IMR-90 (cell line): Measurements from ENCODE around the gene PHF11. TPM values are rescaled to one million over a fixed set of nuclear protein-coding genes. Genes with fewer than 3 reads are reported as not detected.

Experiments
- ATAC-seq: fragments of 200-7000 bp; cut with Tn5 transposase; 2 replicates; pipeline ENCODE4 v1.9.1; 2020; ENCODE audit warnings: low read depth, mild to moderate bottlenecking, moderate library complexity
- BruUV-seq: library from RNA; stranded (reverse); fragments of 400-500 nt; replicated peaks from 2 replicates; lab custom pipeline; 2021; lab: Mats Ljungman, UMichigan
- CTCF ChIA-PET: fragments of 300-600 bp; formaldehyde crosslinking; extraction: SDS; loops from one replicate; lab custom pipeline; 2021; ENCODE audit warnings: antibody characterized with exemption; lab: Yijun Ruan, JAX
- POLR2A ChIA-PET: fragments of 300-600 bp; sonication (Branson Sonifier 250); formaldehyde crosslinking; loops from one replicate; lab custom pipeline; 2022; ENCODE audit warnings: antibody characterized with exemption; ENCODE audit not compliant: unreplicated experiment; lab: Charles Lee
- DNase-seq: peaks from one replicate; pipeline ENCODE4 v3.0.0; 2013
- H2AFZ ChIP-seq: replicated peaks from 2 replicates; pipeline ENCODE3; 2013; ENCODE audit warnings: low read length, mild to moderate bottlenecking; ENCODE audit not compliant: poor library complexity
- H2AK5ac ChIP-seq: 2 replicates; pipeline ENCODE4 v1.6.1; 2013; ENCODE audit warnings: low read depth, low read length, inconsistent platforms
- H2AK9ac ChIP-seq: replicated peaks from 2 replicates; pipeline ENCODE3; 2013; ENCODE audit warnings: mild to moderate bottlenecking, low read depth, low read length, moderate library complexity; ENCODE audit not compliant: poor library complexity
- H2BK120ac ChIP-seq: 2 replicates; pipeline ENCODE4 v1.6.1; 2013; ENCODE audit warnings: low read depth, low read length, inconsistent platforms
- H2BK15ac ChIP-seq: 3 replicates; pipeline ENCODE4 v1.6.1; 2013; ENCODE audit warnings: low read depth, low read length, inconsistent platforms
- H2BK20ac ChIP-seq: 2 replicates; pipeline ENCODE4 v1.6.1; 2013; ENCODE audit warnings: low read depth, mild to moderate bottlenecking, inconsistent platforms, low read length, moderate library complexity
- H2BK5ac ChIP-seq: 2 replicates; pipeline ENCODE4 v1.6.1; 2013; ENCODE audit warnings: mild to moderate bottlenecking, low read depth, low read length, inconsistent platforms; ENCODE audit not compliant: poor library complexity, severe bottlenecking
- H3K14ac ChIP-seq: replicated peaks from 2 replicates; pipeline ENCODE4 v1.6.1; 2013; ENCODE audit warnings: low read depth, low read length, inconsistent platforms
- H3K18ac ChIP-seq: 2 replicates; pipeline ENCODE4 v1.6.1; 2013; ENCODE audit warnings: low read depth, low read length, control low read depth
- H3K23ac ChIP-seq: 2 replicates; pipeline ENCODE4 v1.6.1; 2013; ENCODE audit warnings: low read depth, low read length, inconsistent platforms
- H3K27ac ChIP-seq: 2 replicates; pipeline ENCODE4 v1.5.1; 2013; ENCODE audit warnings: mild to moderate bottlenecking, control low read depth, low read length; ENCODE audit not compliant: insufficient read depth
- H3K27me3 ChIP-seq: 2 replicates; pipeline ENCODE4 v1.6.1; 2013; ENCODE audit warnings: low read length; ENCODE audit not compliant: control insufficient read depth, insufficient read depth
- H3K36me3 ChIP-seq: 2 replicates; pipeline ENCODE4 v1.6.1; 2013; ENCODE audit warnings: low read length, mixed read lengths; ENCODE audit not compliant: control insufficient read depth, insufficient read depth
- H3K4ac ChIP-seq: 2 replicates; pipeline ENCODE4 v1.6.1; 2013; ENCODE audit warnings: low read depth, low read length, inconsistent platforms
- H3K4me1 ChIP-seq: 2 replicates; pipeline ENCODE4 v1.6.1; 2013; ENCODE audit warnings: low read length, mixed read lengths; ENCODE audit not compliant: control insufficient read depth, insufficient read depth
- H3K4me2 ChIP-seq: 2 replicates; pipeline ENCODE4 v1.6.1; 2013; ENCODE audit warnings: low read depth, mild to moderate bottlenecking, control low read depth, low read length, moderate library complexity
- H3K4me3 ChIP-seq: 2 replicates; pipeline ENCODE4 v1.5.1; 2013; ENCODE audit warnings: low read depth, mild to moderate bottlenecking, control low read depth, low read length, moderate library complexity; ENCODE audit not compliant: insufficient read depth
- H3K56ac ChIP-seq: 2 replicates; pipeline ENCODE4 v1.6.1; 2013; ENCODE audit warnings: low read length, inconsistent platforms; ENCODE audit not compliant: insufficient read depth; ENCODE audit errors: extremely low read depth
- H3K79me1 ChIP-seq, 2 experiments: 2 replicates each; pipeline ENCODE4 v1.6.1; 2013; ENCODE audit warnings: low read length in 2 of 2, inconsistent platforms in 1 of 2, low read depth in 1 of 2
- H3K9ac ChIP-seq: 2 replicates; pipeline ENCODE4 v1.6.1; 2013; ENCODE audit warnings: low read depth, low read length, control low read depth
- H3K9me1 ChIP-seq: 2 replicates; pipeline ENCODE4 v1.6.1; 2013; ENCODE audit warnings: low read length, inconsistent platforms; ENCODE audit not compliant: insufficient read depth
- H3K9me3 ChIP-seq: 2 replicates; pipeline ENCODE4 v1.6.1; 2013; ENCODE audit warnings: low read length; ENCODE audit not compliant: control insufficient read depth, insufficient read depth
- H4K20me1 ChIP-seq: 2 replicates; pipeline ENCODE4 v1.6.1; 2013; ENCODE audit warnings: low read length, inconsistent platforms; ENCODE audit not compliant: insufficient read depth
- H4K5ac ChIP-seq: 2 replicates; pipeline ENCODE4 v1.6.1; 2013; ENCODE audit warnings: mild to moderate bottlenecking, low read depth, low read length, control low read depth
- H4K8ac ChIP-seq, 2 experiments: 2 replicates each; pipeline ENCODE4 v1.6.1; 2013; ENCODE audit warnings: low read depth in 2 of 2, low read length in 2 of 2, control low read depth in 1 of 2, inconsistent platforms in 1 of 2
- H4K91ac ChIP-seq: 2 replicates; pipeline ENCODE4 v1.6.1; 2013; ENCODE audit warnings: low read depth, low read length, inconsistent platforms; ENCODE audit not compliant: insufficient read depth
- ELK1 ChIP-seq: fragments of 150-350 bp; IDR thresholded peaks from 2 replicates; pipeline ENCODE4 v1.6.1; 2016; ENCODE audit warnings: low read depth, mild to moderate bottlenecking, low read length, moderate library complexity, borderline replicate concordance
- FOS ChIP-seq: fragments of 150-350 bp; IDR thresholded peaks from 2 replicates; pipeline ENCODE4 v1.6.1; 2016; ENCODE audit warnings: low read depth, low read length
- MAZ ChIP-seq: IDR thresholded peaks from 2 replicates; pipeline ENCODE4 v1.6.1; 2012; ENCODE audit warnings: low read depth, mild to moderate bottlenecking, low read length, improper control_type of control experiment, moderate library complexity, borderline replicate concordance
- NFE2L2 ChIP-seq: fragments of 150-350 bp; IDR thresholded peaks from 2 replicates; pipeline ENCODE4 v1.6.1; 2016; ENCODE audit warnings: low read depth, mild to moderate bottlenecking, low read length
- POLR2A ChIP-seq: IDR thresholded peaks from 2 replicates; pipeline ENCODE4 v1.6.1; 2012; ENCODE audit warnings: mild to moderate bottlenecking, low read depth, low read length
- USF2 ChIP-seq: fragments of 150-350 bp; IDR thresholded peaks from 2 replicates; pipeline ENCODE4 v1.6.1; 2017; ENCODE audit warnings: mild to moderate bottlenecking, antibody characterized with exemption, low read length, low read depth
- dilution Hi-C: fragments of 300-500 bp; cut with HindIII; formaldehyde crosslinking; loops from one replicate; pipeline ENCODE4 v1.14.3; 2018; ENCODE audit warnings: low sequenced_read_pairs; ENCODE audit not compliant: unreplicated experiment
- in situ Hi-C: fragments of 300-500 bp; cut with MboI; formaldehyde crosslinking; loops from 3 replicates; pipeline ENCODE4 v1.14.3; 2019; ENCODE audit warnings: low sequenced_read_pairs, inconsistent platforms, mixed read lengths
- intact Hi-C: fragments of 100-400 bp; cut with micrococcal nuclease; formaldehyde crosslinking; loops from 2 replicates; pipeline ENCODE4 v1.10.0; 2022
- polyA plus RNA-seq, 3 experiments: library from polyadenylated mRNA; depleted of rRNA; stranded (reverse); fragments of >200 nt; gene quantifications; 2 replicates each; pipeline ENCODE4 v1.2.3, GENCODE V29; 2012; ENCODE audit warnings: low replicate concordance in 1 of 3
- total RNA-seq: library from RNA; depleted of rRNA; stranded (reverse); fragments of >200 nt; gene quantifications from 2 replicates; pipeline ENCODE4 v1.2.3, GENCODE V29; 2012

Gene PHF11
- total and polyA plus RNA-seq, 2 of the 4 experiments (the other 2 are of a cell fraction), result 3.9 to 15.4 TPM

DNA sequence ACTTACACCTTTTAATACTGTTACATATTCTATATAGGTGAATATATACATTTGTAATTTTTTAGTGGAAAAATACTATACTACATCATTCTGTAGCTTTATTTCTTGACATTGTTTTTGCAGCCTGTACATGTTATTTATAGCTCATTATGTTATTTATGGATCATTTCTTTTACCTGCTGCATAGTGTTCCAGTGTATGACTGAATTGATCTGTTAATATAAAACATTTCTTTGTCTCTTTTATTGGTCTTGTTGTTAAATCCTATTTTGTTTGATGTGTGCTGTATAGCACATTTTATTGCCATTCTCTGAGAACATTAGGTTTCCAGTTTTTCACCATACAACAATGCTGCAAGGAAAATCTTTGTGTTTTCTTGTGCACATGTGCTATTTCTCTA lies 49.3 kb upstream of the PHF11 start:
- CTCF ChIA-PET, result no interaction called here
- ATAC-seq, result no peak

More for the DNA sequence above, 49.3 kb upstream of the PHF11 start:
- POLR2A ChIA-PET, result no interaction called here
- no peak overlapping the region for H2BK15ac ChIP-seq
- no peaks in the 10 kb centered on the region for H3K36me3 ChIP-seq
- no peaks in the 10 kb centered on the region for H3K9me3 ChIP-seq
- dilution Hi-C loops (no loop called here), intact Hi-C loops (no loop called here), in situ Hi-C loops (no loop called here)
- H3K4ac ChIP-seq, result no peak overlapping the region; the same call in 1 of the 2 replicates
- no peak overlapping the region for H2AFZ ChIP-seq
- no peak overlapping the region for H3K56ac ChIP-seq
- no peaks in the 10 kb centered on the region for H3K27me3 ChIP-seq
- H4K20me1 ChIP-seq, result no peaks in the 10 kb centered on the region
- DNase-seq, result no peak
- no peak overlapping the region for H4K5ac ChIP-seq
- no peak overlapping the region for H2AK9ac ChIP-seq
- H3K23ac ChIP-seq, result peak overlapping the region; percentile 2; the same call in 1 of the 2 replicates
- H3K14ac ChIP-seq, result no peak overlapping the region
- peaks cover 1% of the 10 kb centered on the region; the same call in 1 of the 2 replicates for H3K4me1 ChIP-seq
- no peak for TF ChIP-seq POLR2A
- TF ChIP-seq MAZ, result no peak
- no peak for TF ChIP-seq NFE2L2
- TF ChIP-seq USF2, result no peak
- no peak for TF ChIP-seq ELK1
- TF ChIP-seq FOS, result no peak
- peak overlapping the region; percentile 62 for H3K4me2 ChIP-seq
- H2BK20ac ChIP-seq, result 0 out of 2 replicates have a peak overlapping the region, but pooled peaks have one; percentile 1
- H3K9me1 ChIP-seq, result no peaks in the 10 kb centered on the region
- no peak overlapping the region for H4K91ac ChIP-seq
- H3K9ac ChIP-seq, result 0 out of 2 replicates have a peak overlapping the region, but pooled peaks have one; percentile 15
- peak overlapping the region; percentile 18 for H2BK5ac ChIP-seq
- no peak overlapping the region for H2BK120ac ChIP-seq
- peaks cover 19 to 43% of the 10 kb centered on the region in 2 experiments for H3K79me1 ChIP-seq
- peak overlapping the region; percentile 43; the same call in 1 of the 2 replicates for H3K18ac ChIP-seq
- no peak overlapping the region; a peak in 1 of 4 replicates for H4K8ac ChIP-seq
- H3K27ac ChIP-seq, result no peak overlapping the region
- H2AK5ac ChIP-seq, result no peak overlapping the region
- no peak overlapping the region for H3K4me3 ChIP-seq
- no TSS peak for BruUV-seq
